GM12878 (cell line): Measurements from ENCODE around the gene EHF. TPM values are rescaled to one million over a fixed set of nuclear protein-coding genes. Genes with fewer than 3 reads are reported as not detected.

Experiments
- ATAC-seq: fragments of 200-7000 bp; cut with Tn5 transposase; 3 replicates; pipeline ENCODE4 v1.9.1; 2020; ENCODE audit warnings: mild to moderate bottlenecking, moderate library complexity
- BruUV-seq: library from RNA; stranded (reverse); fragments of 400-500 nt; replicated peaks from 2 replicates; lab custom pipeline; 2021; lab: Mats Ljungman, UMichigan
- CTCF ChIA-PET: fragments of 300-600 bp; sonication (Branson Sonifier 250); formaldehyde crosslinking; extraction: SDS; loops from one replicate; lab custom pipeline; 2021; ENCODE audit warnings: inconsistent platforms; lab: Yijun Ruan, JAX
- POLR2A ChIA-PET: fragments of 350-600 bp; formaldehyde crosslinking; extraction: SDS; loops from one replicate; lab custom pipeline; 2021; ENCODE audit warnings: inconsistent platforms; lab: Charles Lee
- RAD21 ChIA-PET: fragments of 300-600 bp; sonication (Branson Sonifier 250); formaldehyde crosslinking; loops from one replicate; lab custom pipeline; 2023; ENCODE audit warnings: antibody characterized with exemption; ENCODE audit not compliant: unreplicated experiment; lab: Charles Lee
- SMC1A ChIA-PET: fragments of 300-600 bp; sonication (Branson Sonifier 250); formaldehyde crosslinking; loops from one replicate; lab custom pipeline; 2023; ENCODE audit not compliant: unreplicated experiment, uncharacterized antibody; lab: Charles Lee
- DNase-seq: peaks from one replicate; pipeline ENCODE4 v3.0.0-alpha.2; 2011; ENCODE audit warnings: low read depth, low spot score
- FAIRE-seq: peaks from 3 replicates; lab custom pipeline; 2011; peaks lifted over from hg19 to GRCh38; lab: Jason Lieb, UNC
- H2AFZ ChIP-seq: 2 replicates; pipeline ENCODE4 v1.6.0; 2011; ENCODE audit warnings: low read depth, low read length, control low read depth; ENCODE audit not compliant: control insufficient read depth
- H3K27ac ChIP-seq: 2 replicates; pipeline ENCODE4 v1.5.1; 2011; ENCODE audit warnings: control low read depth; ENCODE audit not compliant: control insufficient read depth, insufficient read depth
- H3K27me3 ChIP-seq, 2 experiments: replicated peaks in 1 of 2; 2 replicates each; pipeline versions ENCODE4 v1.6.0 to v1.6.1; 2011; ENCODE audit warnings: low read length in 1 of 2; ENCODE audit not compliant: control insufficient read depth in 2 of 2, insufficient read depth in 2 of 2
- H3K36me3 ChIP-seq, 2 experiments: 2 replicates each; pipeline ENCODE4 v1.5.1; 2011; ENCODE audit warnings: low read length in 1 of 2; ENCODE audit not compliant: control insufficient read depth in 2 of 2, insufficient read depth in 2 of 2
- H3K4me1 ChIP-seq: 2 replicates; pipeline ENCODE4 v1.6.1; 2011; ENCODE audit warnings: mild to moderate bottlenecking, low read length, moderate library complexity, mixed read lengths; ENCODE audit not compliant: control insufficient read depth, insufficient read depth
- H3K4me2 ChIP-seq: 2 replicates; pipeline ENCODE4 v1.6.0; 2011; ENCODE audit warnings: control low read depth; ENCODE audit not compliant: control insufficient read depth, insufficient read depth
- H3K4me3 ChIP-seq: fragments of 200-600 bp; sonication (generic); 2 replicates; pipeline ENCODE4 v1.5.1; 2016
- H3K79me2 ChIP-seq: 2 replicates; pipeline ENCODE4 v1.6.0; 2011; ENCODE audit warnings: low read length; ENCODE audit not compliant: control insufficient read depth, insufficient read depth
- H3K9ac ChIP-seq: 2 replicates; pipeline ENCODE4 v1.8.0; 2011; ENCODE audit warnings: low read length, control low read depth, mixed read lengths; ENCODE audit not compliant: control insufficient read depth, insufficient read depth
- H3K9me3 ChIP-seq: replicated peaks from 3 replicates; pipeline ENCODE4 v1.5.1; 2011; ENCODE audit warnings: mild to moderate bottlenecking, low read length; ENCODE audit not compliant: control insufficient read depth, insufficient read depth
- H4K20me1 ChIP-seq: 2 replicates; pipeline ENCODE4 v1.6.0; 2011; ENCODE audit not compliant: control insufficient read depth, insufficient read depth
- CBX3 ChIP-seq: fragments of 200-600 bp; sonication (generic); IDR thresholded peaks from 2 replicates; pipeline ENCODE4 v1.6.1; 2016; ENCODE audit warnings: low read depth, borderline replicate concordance
- EED ChIP-seq: sonication (generic); IDR thresholded peaks from 2 replicates; pipeline ENCODE4 v1.6.1; 2016; ENCODE audit warnings: antibody characterized with exemption, low read depth
- FOXM1 ChIP-seq: IDR thresholded peaks from 2 replicates; pipeline ENCODE4 v1.6.1; 2012; ENCODE audit warnings: low read depth, mild to moderate bottlenecking, inconsistent platforms, low read length, moderate library complexity
- HDGF ChIP-seq: fragments of 450-650 bp; IDR thresholded peaks from 2 replicates; pipeline ENCODE4 v1.6.1; 2016; ENCODE audit warnings: antibody characterized with exemption
- JUNB ChIP-seq: IDR thresholded peaks from 2 replicates; pipeline ENCODE4 v1.6.1; 2016; ENCODE audit warnings: antibody characterized with exemption, mild to moderate bottlenecking
- LARP7 ChIP-seq: fragments of 450-650 bp; IDR thresholded peaks from 2 replicates; pipeline ENCODE4 v1.6.1; 2017; ENCODE audit warnings: mild to moderate bottlenecking
- NFYA ChIP-seq: IDR thresholded peaks from 2 replicates; pipeline ENCODE4 v1.6.1; 2011; ENCODE audit warnings: low read depth, mild to moderate bottlenecking, low read length, improper control_type of control experiment, borderline replicate concordance
- NR2C2 ChIP-seq: IDR thresholded peaks from 2 replicates; pipeline ENCODE4 v1.6.1; 2011; ENCODE audit warnings: borderline replicate concordance, low read depth; ENCODE audit not compliant: control insufficient read depth, insufficient read length
- SIN3A ChIP-seq: IDR thresholded peaks from 2 replicates; pipeline ENCODE4 v1.6.1; 2012; ENCODE audit warnings: low read depth, low read length, improper control_type of control experiment
- ZSCAN29 ChIP-seq: fragments of 450-650 bp; IDR thresholded peaks from 2 replicates; pipeline ENCODE4 v1.6.1; 2017; ENCODE audit warnings: mild to moderate bottlenecking, moderate library complexity
- WGBS: methylation state at CpG from one replicate; pipeline ENCODE4 v1.1.6; 2016; ENCODE audit warnings: low lambda C conversion rate; ENCODE audit not compliant: insufficient replicate concordance, insufficient coverage; ENCODE audit errors: missing lambda C conversion rate; 5-methylcytosine and 5-hydroxymethylcytosine counted together
- in situ Hi-C: fragments of 300-500 bp; cut with MboI; formaldehyde crosslinking; loops from 9 replicates; pipeline ENCODE4 v1.14.3; 2018; ENCODE audit warnings: mixed read lengths
- intact Hi-C: fragments of 100-400 bp; cut with micrococcal nuclease; formaldehyde crosslinking; loops from one replicate; pipeline ENCODE4 v1.14.2; 2022; ENCODE audit not compliant: unreplicated experiment
- polyA plus RNA-seq, 11 experiments: library from polyadenylated mRNA; depleted of rRNA in 4 of 11; unstranded in 6 of 11; stranded (reverse) in 5 of 11; fragments of >200 nt; fragmentation: Nextera tagmentation in 4 of 11; fragmentation: Illumina TruSeq in 1 of 11; extraction: Ambion mirVana in 4 of 11; extraction: Trizol in 1 of 11; gene quantifications; 1 replicate in 1 of 11; 2 replicates in 10 of 11; pipeline versions ENCODE4 v1.2.1 to v1.2.3, GENCODE V29; 2011 to 2016; ENCODE audit warnings: inconsistent platforms in 2 of 11, missing spikeins in 2 of 11, low read depth in 1 of 11
- total RNA-seq, 4 experiments: library from RNA; depleted of rRNA in 3 of 4; stranded (reverse); fragments of >200 nt in 3 of 4; fragmentation: Illumina TruSeq in 1 of 4; extraction: Trizol in 1 of 4; gene quantifications; 2 replicates each; pipeline versions ENCODE4 v1.2.1 to v1.2.3, GENCODE V29; 2013 to 2021
- TF ChIP-seq, protein P1 (sequence below): fragments of 450-650 bp; IDR thresholded peaks from 2 replicates; pipeline ENCODE4 v1.6.1; 2014; ENCODE audit warnings: mild to moderate bottlenecking
- TF ChIP-seq, protein P2 (sequence below): fragments of 450-650 bp; IDR thresholded peaks from 2 replicates; pipeline ENCODE4 v1.6.1; 2018; ENCODE audit warnings: borderline replicate concordance, mild to moderate bottlenecking; ENCODE audit not compliant: partially characterized antibody

Gene EHF
- total and polyA plus RNA-seq, 10 of the 15 experiments (the other 5 are each of a cell fraction or from before 2014, with no cell fraction given): 0.04 to 0.33 (median 0.06) TPM; not detected in 6

DNA sequence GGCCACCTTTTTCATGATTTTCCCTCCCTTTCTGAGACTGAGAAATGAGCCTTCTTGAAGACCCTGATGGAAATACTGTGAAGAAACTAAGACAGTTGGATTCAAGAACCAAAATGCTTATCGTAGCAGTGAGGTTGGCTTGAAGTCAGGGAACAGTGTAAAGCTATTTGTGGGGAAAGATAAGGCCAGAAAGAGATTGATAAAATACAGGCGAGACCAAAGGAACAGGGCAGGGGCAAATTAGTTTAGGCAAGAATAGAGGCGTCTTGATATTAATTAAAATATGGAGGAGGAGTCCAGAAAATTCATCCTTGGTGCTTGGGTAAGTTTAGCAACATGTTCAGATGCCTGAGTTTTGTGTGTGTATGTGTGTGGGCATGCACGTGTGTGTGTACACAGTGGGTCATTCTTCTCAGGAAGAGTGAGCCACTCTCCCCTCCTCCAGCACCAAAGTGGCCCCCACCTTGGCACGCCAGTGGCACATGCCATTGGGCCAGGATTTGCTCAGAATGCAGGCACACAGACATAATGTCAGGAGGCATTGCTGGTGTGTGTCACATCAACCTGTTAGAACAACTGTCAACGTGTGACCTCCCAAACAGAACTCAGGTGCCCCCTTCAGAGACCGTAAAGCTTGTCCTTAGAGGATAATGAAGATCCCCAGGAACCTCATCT is 3.9 kb upstream of the EHF start:
- Histone ChIP-seq H3K79me2 (no peaks in the 10 kb centered on the region), H3K27ac (no peak overlapping the region), H3K9ac (no peak overlapping the region), H3K36me3 (no peaks in the 10 kb centered on the region), H4K20me1 (no peaks in the 10 kb centered on the region), H3K4me1 (peaks cover 20% of the 10 kb centered on the region), H3K9me3 (no peaks in the 10 kb centered on the region; the same call in 1 of the 3 replicates), H3K27me3 (peaks cover 0 to 2% of the 10 kb centered on the region in 2 experiments), H3K4me2 (no peak overlapping the region), H2AFZ (no peak overlapping the region), H3K4me3 (no peak overlapping the region)
- ChIA-PET RAD21 (no interaction called here), POLR2A (no interaction called here), CTCF (no interaction called here), SMC1A (interaction anchor here (0.6 kb wide), 1 partner anchor 246 kb away, joined by 4 read pairs; no protein-coding TSS in a partner anchor)
- no peak for ATAC-seq
- WGBS: 65% methylated on average over 7 of the region's 7 CpGs
- FAIRE-seq: no peak
- intact Hi-C loops: no loop called here
- no peak for DNase-seq
- in situ Hi-C loops: no loop called here
- TF ChIP-seq JUNB: no peak
- TF ChIP-seq HDGF: no peak
- no peak for TF ChIP-seq FOXM1
- TF ChIP-seq, protein P1, sequence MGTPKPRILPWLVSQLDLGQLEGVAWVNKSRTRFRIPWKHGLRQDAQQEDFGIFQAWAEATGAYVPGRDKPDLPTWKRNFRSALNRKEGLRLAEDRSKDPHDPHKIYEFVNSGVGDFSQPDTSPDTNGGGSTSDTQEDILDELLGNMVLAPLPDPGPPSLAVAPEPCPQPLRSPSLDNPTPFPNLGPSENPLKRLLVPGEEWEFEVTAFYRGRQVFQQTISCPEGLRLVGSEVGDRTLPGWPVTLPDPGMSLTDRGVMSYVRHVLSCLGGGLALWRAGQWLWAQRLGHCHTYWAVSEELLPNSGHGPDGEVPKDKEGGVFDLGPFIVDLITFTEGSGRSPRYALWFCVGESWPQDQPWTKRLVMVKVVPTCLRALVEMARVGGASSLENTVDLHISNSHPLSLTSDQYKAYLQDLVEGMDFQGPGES: no peak
- TF ChIP-seq SIN3A: no peak
- TF ChIP-seq NR2C2: no peak
- no peak for TF ChIP-seq NFYA
- no peak for TF ChIP-seq CBX3
- no peak for TF ChIP-seq LARP7
- TF ChIP-seq, protein P2, sequence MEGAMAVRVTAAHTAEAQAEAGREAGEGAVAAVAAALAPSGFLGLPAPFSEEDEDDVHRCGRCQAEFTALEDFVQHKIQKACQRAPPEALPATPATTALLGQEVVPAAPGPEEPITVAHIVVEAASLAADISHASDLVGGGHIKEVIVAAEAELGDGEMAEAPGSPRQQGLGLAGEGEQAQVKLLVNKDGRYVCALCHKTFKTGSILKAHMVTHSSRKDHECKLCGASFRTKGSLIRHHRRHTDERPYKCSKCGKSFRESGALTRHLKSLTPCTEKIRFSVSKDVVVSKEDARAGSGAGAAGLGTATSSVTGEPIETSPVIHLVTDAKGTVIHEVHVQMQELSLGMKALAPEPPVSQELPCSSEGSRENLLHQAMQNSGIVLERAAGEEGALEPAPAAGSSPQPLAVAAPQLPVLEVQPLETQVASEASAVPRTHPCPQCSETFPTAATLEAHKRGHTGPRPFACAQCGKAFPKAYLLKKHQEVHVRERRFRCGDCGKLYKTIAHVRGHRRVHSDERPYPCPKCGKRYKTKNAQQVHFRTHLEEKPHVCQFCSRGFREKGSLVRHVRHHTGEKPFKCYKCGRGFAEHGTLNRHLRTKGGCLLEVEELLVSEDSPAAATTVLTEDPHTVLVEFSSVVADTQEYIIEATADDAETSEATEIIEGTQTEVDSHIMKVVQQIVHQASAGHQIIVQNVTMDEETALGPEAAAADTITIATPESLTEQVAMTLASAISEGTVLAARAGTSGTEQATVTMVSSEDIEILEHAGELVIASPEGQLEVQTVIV: no peak
- TF ChIP-seq ZSCAN29: no peak
- TF ChIP-seq EED: no peak
- BruUV-seq: no TSS peak
